ENCODE results near the gene SETD3.

DNA sequence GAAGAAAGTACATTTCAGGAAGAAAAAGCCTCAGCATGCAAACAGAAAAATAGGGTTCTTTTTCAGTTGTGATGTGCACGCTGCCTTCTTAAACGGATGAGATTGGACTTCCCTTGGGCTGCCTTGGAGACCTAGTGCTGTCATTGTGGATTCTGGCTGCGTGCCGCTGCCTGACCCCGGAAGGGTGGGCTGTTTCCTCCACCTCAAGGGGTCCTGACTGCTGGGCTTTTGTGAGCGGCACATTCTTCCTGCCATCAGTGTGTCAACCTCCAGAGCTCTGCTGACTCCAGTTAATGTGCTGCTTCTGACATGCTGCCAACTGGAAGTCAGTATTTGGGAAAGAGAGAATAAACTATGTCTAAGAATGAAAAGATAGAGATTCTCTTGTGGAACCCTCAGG is 25.6 kb upstream of the SETD3 start:
- TF ChIP-seq, protein P1, sequence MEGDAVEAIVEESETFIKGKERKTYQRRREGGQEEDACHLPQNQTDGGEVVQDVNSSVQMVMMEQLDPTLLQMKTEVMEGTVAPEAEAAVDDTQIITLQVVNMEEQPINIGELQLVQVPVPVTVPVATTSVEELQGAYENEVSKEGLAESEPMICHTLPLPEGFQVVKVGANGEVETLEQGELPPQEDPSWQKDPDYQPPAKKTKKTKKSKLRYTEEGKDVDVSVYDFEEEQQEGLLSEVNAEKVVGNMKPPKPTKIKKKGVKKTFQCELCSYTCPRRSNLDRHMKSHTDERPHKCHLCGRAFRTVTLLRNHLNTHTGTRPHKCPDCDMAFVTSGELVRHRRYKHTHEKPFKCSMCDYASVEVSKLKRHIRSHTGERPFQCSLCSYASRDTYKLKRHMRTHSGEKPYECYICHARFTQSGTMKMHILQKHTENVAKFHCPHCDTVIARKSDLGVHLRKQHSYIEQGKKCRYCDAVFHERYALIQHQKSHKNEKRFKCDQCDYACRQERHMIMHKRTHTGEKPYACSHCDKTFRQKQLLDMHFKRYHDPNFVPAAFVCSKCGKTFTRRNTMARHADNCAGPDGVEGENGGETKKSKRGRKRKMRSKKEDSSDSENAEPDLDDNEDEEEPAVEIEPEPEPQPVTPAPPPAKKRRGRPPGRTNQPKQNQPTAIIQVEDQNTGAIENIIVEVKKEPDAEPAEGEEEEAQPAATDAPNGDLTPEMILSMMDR (conservative IDR thresholded peaks at IDR 0.05) = no peak
- no peak for TF ChIP-seq ZFX (IDR thresholded peaks at IDR 0.05)
